GM21528 (cell line): Measurements from ENCODE around the gene TPPP3.
"Not testable (repeated sequence)": the region's sequence is repeated elsewhere in the genome, so short reads cannot be mapped to it uniquely, and the experiment has no call there.

Experiments used
- ATAC-seq: cut with Tn5 transposase; IDR thresholded peaks from one replicate; pipeline ENCODE4 v1.9.1; 2021; ENCODE audit warnings: mild to moderate bottlenecking, moderate library complexity; ENCODE audit not compliant: unreplicated experiment, low FRiP score

Gene TPPP3

DNA sequence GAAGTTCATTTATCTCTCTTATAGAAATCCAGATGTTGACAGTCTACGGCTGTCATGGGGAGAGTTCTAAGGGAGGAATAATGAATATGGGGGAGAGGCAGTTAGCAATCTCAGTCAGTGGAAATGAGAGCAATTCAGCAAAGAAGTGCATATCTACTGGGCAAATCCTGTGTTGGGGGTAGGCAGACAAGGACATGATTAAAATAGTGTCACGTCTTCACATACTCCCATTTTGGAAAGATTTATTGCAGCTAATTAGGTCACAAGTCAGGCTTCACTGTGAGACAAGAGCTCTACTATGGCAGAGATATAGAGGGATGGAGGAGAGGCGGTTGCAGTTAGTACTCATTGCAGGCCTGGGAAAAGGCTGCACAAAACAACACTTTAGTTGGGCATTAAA is 36.9 kb downstream of the TPPP3 start:
- ATAC-seq = no peak

DNA sequence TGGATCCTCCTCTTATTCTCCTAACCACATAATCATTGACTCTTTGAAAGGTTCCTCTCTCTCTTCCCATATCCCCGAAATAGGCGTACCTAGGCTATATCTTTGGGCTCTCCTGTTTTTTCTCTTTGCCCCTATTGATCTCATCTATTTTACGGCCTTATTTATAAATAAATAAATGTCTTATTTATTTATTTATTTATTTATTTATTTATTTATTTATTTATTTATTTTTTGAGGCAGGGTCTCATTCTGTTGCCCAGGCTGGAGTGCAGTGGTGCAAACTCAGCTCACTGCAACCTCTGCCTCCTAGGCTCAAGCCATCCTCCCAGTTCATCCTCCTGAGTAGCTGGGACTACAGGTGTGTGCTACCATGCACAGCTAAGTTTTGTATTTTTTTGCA is 40.8 kb downstream of the TPPP3 start:
- ATAC-seq = not testable (repeated sequence)

DNA sequence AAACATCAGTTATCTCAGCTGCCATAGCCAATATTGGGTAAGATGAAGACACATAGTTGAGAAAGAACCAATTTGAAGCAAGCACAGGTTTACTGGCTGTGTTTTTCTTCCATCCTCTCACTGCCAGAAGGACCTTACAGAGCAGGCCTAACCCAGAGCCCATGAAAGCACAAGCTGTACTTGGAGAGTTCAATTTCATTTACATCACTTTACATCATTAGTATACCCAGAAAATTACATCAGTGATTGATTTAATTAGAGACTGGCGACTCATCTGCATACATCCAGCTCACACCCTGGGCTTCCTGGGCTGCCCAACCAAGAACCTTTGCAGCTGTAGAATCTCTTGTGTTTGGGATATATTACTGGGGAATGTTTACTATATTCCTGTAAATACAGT is 43.0 kb downstream of the TPPP3 start:
- ATAC-seq = no peak

DNA sequence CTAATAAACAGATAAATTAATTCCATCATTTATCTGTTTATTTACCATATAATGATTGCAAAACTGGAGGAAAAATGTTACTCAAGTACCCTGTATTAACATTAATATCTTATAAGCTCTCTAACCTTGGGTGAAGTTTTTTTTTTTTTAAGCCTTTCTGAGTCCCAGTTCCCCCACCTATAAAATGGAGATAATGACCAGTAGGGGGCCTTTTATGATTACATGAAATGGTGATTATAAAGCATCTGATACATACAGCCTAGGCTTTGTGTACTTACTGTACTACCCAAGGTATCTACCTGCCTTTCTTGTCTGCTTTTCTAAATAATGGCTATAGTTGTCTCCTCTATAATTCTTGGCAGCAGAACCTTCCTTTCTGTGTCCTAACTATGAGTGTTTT is 44.1 kb downstream of the TPPP3 start:
- no peak for ATAC-seq

DNA sequence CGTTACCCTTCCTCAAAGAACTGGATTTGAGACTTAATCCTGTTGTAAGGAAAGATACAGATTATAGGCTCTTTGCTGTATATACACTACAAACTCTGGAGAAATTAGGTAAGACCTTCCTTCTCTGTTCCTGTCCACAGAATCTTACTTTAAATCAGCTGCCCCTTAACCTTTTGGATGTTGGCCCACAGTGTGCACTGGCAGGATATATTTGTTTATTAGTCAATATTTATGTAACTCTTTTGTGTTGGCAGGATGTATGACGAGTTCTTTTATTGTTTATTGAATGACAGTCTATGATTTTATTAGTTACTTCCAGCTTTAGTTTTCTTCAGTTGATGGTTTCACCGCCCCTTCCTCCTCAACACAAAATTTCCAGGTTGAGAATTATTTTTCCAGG is 47.0 kb downstream of the TPPP3 start:
- ATAC-seq = no peak

DNA sequence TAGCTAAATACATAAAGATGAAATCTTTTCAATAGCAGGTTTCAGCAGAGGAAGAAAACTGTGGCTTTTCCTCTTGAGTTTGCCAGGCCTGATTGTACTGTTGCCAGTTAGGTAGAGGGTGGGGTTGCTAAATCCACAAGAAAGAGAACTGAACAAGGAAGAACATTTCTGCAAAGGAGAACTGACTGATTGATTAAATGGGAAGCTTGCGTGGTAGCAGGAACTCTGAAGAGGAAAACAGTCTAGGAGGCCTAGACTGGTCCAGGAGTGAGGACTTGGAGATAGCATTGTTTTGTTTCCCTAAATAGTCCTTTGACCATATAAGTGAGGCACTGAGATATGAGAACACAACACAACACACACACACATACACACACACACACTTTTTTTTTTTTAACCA is 47.9 kb downstream of the TPPP3 start:
- no peak for ATAC-seq

DNA sequence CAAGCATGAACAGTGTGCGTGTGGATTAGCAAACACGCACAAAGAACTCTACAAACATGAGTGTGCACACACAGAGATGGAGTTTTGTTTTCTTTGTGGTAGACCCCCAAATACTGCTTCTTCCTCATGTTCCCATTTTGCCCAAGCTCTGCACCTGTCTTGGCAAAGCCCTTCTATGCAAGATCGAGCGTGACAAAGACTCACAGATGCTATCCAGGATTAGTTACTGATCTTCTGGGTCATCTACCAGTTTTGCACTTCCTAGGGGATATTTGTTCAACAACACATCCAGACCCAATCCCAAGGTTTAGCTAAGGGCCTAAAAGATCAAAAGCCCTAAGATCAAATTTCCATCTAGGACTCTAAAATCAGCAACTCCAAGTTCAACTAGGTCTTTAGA is 50.7 kb downstream of the TPPP3 start:
- ATAC-seq = no peak

DNA sequence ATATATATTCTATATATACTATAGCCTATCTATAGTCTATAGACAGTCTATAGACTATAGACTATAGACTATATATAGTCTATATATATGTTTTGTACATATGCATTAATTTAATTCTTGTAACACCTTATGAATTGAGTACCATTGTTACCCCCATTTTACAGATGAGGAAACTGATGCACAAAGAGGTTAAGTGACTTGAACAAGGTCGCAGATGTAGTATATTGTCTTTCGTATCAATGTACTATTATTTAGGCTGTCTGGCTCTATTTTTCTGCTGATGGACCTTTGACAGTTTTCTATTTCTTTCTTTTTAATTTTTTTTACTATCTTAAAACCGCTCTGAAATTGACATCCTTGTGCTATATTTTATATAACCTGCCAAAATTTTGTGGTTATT is 52.0 kb downstream of the TPPP3 start:
- ATAC-seq = no peak
